Right lobe of liver (tissue), 6 donors: ENCODE measurements around the gene PAQR6. TPM values are rescaled to one million over a fixed set of nuclear protein-coding genes. Genes with fewer than 3 reads are reported as not detected.
A peak's percentile ranks its signal among the peaks of the same experiment; 100 is the strongest.

Experiments used
- ATAC-seq, 4 donors: fragments of 200-7000 bp; cut with Tn5 transposase; one replicate each; pipeline ENCODE4 v1.9.1; 2020; ENCODE audit warnings: mild to moderate bottlenecking in 4 of 4, moderate library complexity in 4 of 4
- DNase-seq, 3 donors: peaks; one replicate each; pipeline ENCODE4 v3.0.0-alpha.2; 2020
- H3K27ac ChIP-seq, 3 donors: fragments of 200-600 bp; one replicate each; pipeline ENCODE4 v1.8.0; 2022
- H3K27me3 ChIP-seq, 2 donors: fragments of 200-600 bp; one replicate each; pipeline ENCODE4 v1.8.0; 2022
- H3K36me3 ChIP-seq, 4 donors: fragments of 200-600 bp; sonication (generic) in 1 of 4; one replicate each; pipeline versions ENCODE4 v1.5.1 to v1.8.0; 2017 to 2022; ENCODE audit warnings: control low read depth in 1 of 4
- H3K4me1 ChIP-seq, 4 donors: fragments of 200-600 bp; sonication (generic) in 1 of 4; one replicate each; pipeline versions ENCODE4 v1.5.1 to v1.8.0; 2017 to 2022; ENCODE audit warnings: control low read depth in 1 of 4
- H3K4me3 ChIP-seq, 3 donors: fragments of 200-600 bp; one replicate each; pipeline ENCODE4 v1.8.0; 2022
- H3K9me3 ChIP-seq, 4 donors: fragments of 200-600 bp; sonication (generic) in 1 of 4; one replicate each; pipeline versions ENCODE4 v1.5.1 to v1.8.0; 2017 to 2022; ENCODE audit warnings: control low read depth in 1 of 4
- CTCF ChIP-seq, 4 donors: fragments of 200-600 bp in 3 of 4; fragments of 450-650 bp in 1 of 4; IDR thresholded peaks; one replicate each; pipeline versions ENCODE4 v1.5.1 to v1.8.0; 2016 to 2022; ENCODE audit warnings: antibody characterized with exemption in 4 of 4, mild to moderate bottlenecking in 2 of 4
- POLR2A ChIP-seq: fragments of 450-650 bp; IDR thresholded peaks from one replicate; pipeline ENCODE4 v1.6.1; 2017; ENCODE audit warnings: antibody characterized with exemption, mild to moderate bottlenecking
- WGBS: methylation state at CpG from one replicate; pipeline ENCODE4 v1.1.6; 2018; ENCODE audit warnings: low coverage, low lambda C conversion rate; ENCODE audit not compliant: insufficient coverage; ENCODE audit errors: missing lambda C conversion rate; 5-methylcytosine and 5-hydroxymethylcytosine counted together
- intact Hi-C, 2 donors: fragments of 100-400 bp; cut with DNase I; formaldehyde crosslinking; loops; one replicate each; pipeline versions ENCODE4 v1.11.2 to v1.14.1; 2022
- total RNA-seq, 6 experiments: library from RNA; depleted of rRNA in 2 of 6; stranded (reverse); fragments of >200 nt in 2 of 6; fragmentation: NEBNext Ultra II Directional in 3 of 6; extraction: Animal tissue kit (Norgen Biotek cat#: 25700) in 3 of 6; gene quantifications; one replicate each; pipeline versions ENCODE4 v1.1.0 to v1.2.4, GENCODE V29; 2016 to 2023
- donor health status: DM: no; HTN: yes; CAD: no.
- donor health status: DM: no; HTN: no; CAD: no.
- donor health status: DM: no; HTN: no; CAD: no.
- donor health status: DM: no; HTN: yes; CAD: no.
- donor health status: DM: no; HTN: yes; CAD: no.

The PAQR6 gene
- total RNA-seq, 6 experiments from 2014 or later = 0.43 to 4.0 (median 1.1) TPM

- no peak for ATAC-seq
- TF ChIP-seq POLR2A (no peak), CTCF (IDR thresholded peaks at IDR 0.05) (no peak)
- Histone ChIP-seq H3K27ac (no peak overlapping the region), H3K4me3 (no peak overlapping the region), H3K36me3 (peaks cover 0 to 88% (median 42%) of the 10 kb centered on the region in 4 donors), H3K4me1 (peaks cover 0 to 18% (median 0%) of the 10 kb centered on the region in 4 donors), H3K9me3 (no peaks in the 10 kb centered on the region), H3K27me3 (no peaks in the 10 kb centered on the region)
- intact Hi-C loops = no loop called here
- no peak for DNase-seq
- WGBS = 100% methylated on average over 2 of the region's 3 CpGs
Measured at GRCh38 chr1:156270314-156270713, 22.5 kb upstream of the PAQR6 start.

GRCh38 chr1:156268336-156268735 lies 20.5 kb upstream of the PAQR6 start:
- ATAC-seq = no peak
- WGBS = 80% methylated on average over 3 of the region's 4 CpGs
- Histone ChIP-seq H3K36me3 (peaks cover 0 to 81% (median 37%) of the 10 kb centered on the region in 4 donors), H3K27me3 (no peaks in the 10 kb centered on the region), H3K9me3 (no peaks in the 10 kb centered on the region), H3K27ac (no peak overlapping the region), H3K4me1 (peaks cover 0 to 13% (median 0%) of the 10 kb centered on the region in 4 donors), H3K4me3 (no peak overlapping the region)
- TF ChIP-seq POLR2A (no peak), CTCF (IDR thresholded peaks at IDR 0.05) (no peak)
- intact Hi-C loops = no loop called here
- no peak for DNase-seq

DNA sequence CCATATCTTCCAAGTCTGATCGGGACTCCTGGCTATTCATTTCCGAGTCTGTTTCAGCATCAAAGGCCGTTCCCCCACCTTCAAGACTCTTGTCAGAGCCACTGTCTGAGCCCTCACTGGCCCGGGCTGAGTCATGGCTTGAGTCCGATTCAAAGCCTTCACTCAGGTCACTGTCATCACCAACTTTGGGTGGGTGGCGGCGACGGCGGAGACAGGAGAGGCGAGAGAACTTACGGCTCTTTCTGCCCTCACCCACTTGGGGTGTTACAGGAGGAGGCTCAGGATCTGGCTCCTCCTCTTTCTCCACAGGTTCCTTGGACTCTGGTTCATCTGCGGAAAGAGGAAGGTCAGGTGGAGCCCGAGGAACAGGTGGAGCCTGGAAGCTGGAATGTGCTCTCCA lies 18.2 kb upstream of the PAQR6 start:
- peaks cover 0 to 3% (median 0%) of the 10 kb centered on the region in 4 donors for H3K4me1 ChIP-seq
- no peaks in the 10 kb centered on the region for H3K9me3 ChIP-seq
- DNase-seq = peak in 1 of 3 donors; percentile 44
- H3K36me3 ChIP-seq = peaks cover under 1 to 83% (median 40%) of the 10 kb centered on the region in 4 donors
- no peaks in the 10 kb centered on the region for H3K27me3 ChIP-seq
- H3K4me3 ChIP-seq = no peak overlapping the region
- 97% methylated on average over 9 of the region's 13 CpGs for WGBS
- intact Hi-C loops = no loop called here
- no peak for TF ChIP-seq POLR2A
- TF ChIP-seq CTCF (IDR thresholded peaks at IDR 0.05) = no peak
- no peak overlapping the region for H3K27ac ChIP-seq
- no peak for ATAC-seq

GRCh38 chr1:156263288-156263655 lies 15.4 kb upstream of the PAQR6 start:
- WGBS = 93% methylated on average over 3 of the region's 9 CpGs

More at GRCh38 chr1:156263288-156263655, 15.4 kb upstream of the PAQR6 start:
- Histone ChIP-seq H3K4me1 (no peaks in the 10 kb centered on the region), H3K4me3 (no peak overlapping the region), H3K36me3 (peaks cover 18 to 91% (median 52%) of the 10 kb centered on the region in 4 donors), H3K27ac (no peak overlapping the region), H3K27me3 (no peaks in the 10 kb centered on the region), H3K9me3 (no peaks in the 10 kb centered on the region)
- intact Hi-C loops = no loop called here
- TF ChIP-seq CTCF (IDR thresholded peaks at IDR 0.05) (no peak), POLR2A (no peak)
- ATAC-seq = no peak
- no peak for DNase-seq
